GM12874 (cell line): ENCODE measurements around the gene FBXO31.

Source experiments
- CTCF ChIP-seq: IDR thresholded peaks from 2 replicates; pipeline ENCODE4 v1.5.1; 2011; ENCODE audit warnings: low read depth, mild to moderate bottlenecking, control low read depth, low read length, moderate library complexity; ENCODE audit not compliant: insufficient read depth

The FBXO31 gene

GRCh38 chr16:87333101-87333500, 50.5 kb downstream of the FBXO31 start:
- TF ChIP-seq CTCF: no peak

GRCh38 chr16:87332150-87332549, 51.4 kb downstream of the FBXO31 start:
- TF ChIP-seq CTCF: no peak

GRCh38 chr16:87331241-87331801, 52.3 kb downstream of the FBXO31 start:
- no peak for TF ChIP-seq CTCF

DNA sequence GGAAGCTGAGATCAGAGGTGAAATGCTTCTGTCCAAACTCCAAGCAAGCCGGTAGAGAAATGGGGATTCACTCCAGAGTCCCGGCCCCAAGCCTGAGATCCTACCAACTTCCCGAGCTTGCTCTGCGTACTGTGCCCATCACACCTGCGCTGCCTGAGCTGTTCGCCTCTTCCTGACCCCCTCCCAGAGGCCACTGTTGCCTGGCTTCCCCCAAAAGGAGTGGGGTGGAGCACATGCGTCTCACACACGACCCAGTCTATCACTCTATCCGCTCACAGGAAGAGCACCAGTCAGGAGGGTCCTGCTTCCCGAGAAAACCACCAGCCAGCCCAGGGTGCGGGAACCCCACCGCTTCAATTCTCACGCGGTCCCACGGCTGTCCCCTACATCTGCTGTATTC, 52.9 kb downstream of the FBXO31 start:
- TF ChIP-seq CTCF: no peak

DNA sequence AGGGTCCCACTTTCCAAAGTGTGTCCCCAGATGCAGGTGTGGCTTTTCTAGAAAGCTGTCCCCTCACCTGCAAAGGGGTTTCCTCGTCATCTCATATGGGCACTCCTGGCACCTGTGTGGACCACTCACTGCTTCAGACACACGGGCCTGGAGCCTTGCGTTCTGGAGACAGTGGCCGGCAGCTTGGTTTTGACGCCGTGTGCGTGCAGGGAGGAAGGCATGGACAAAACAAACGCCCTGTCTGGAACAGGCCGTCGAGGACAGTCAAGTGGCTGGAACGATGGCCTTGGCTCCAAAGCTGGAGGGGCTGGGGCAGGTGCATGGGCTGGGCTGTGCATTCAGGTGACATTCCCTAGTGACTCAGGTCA, 53.3 kb downstream of the FBXO31 start:
- no peak for TF ChIP-seq CTCF

GRCh38 chr16:87329436-87330256, 53.9 kb downstream of the FBXO31 start:
- TF ChIP-seq CTCF: no peak

GRCh38 chr16:87328846-87329245, 54.7 kb downstream of the FBXO31 start:
- TF ChIP-seq CTCF: no peak
